Sigmoid colon (tissue), 4 donors: ENCODE results near the gene PLEKHS1.

Experiments used
- CTCF ChIP-seq, 4 experiments: fragments of 450-650 bp in 3 of 4; fragments of 200-600 bp in 1 of 4; IDR thresholded peaks; one replicate each; pipeline ENCODE4 v1.5.1; 2016 to 2019; ENCODE audit warnings: antibody characterized with exemption in 4 of 4, mild to moderate bottlenecking in 3 of 4, moderate library complexity in 2 of 4
- EP300 ChIP-seq, 4 donors: sonication (generic); formaldehyde crosslinking; IDR thresholded peaks; one replicate each; pipeline ENCODE4 v1.6.1; 2017; ENCODE audit warnings: antibody characterized with exemption in 4 of 4
- POLR2A ChIP-seq, 2 donors: fragments of 450-650 bp; IDR thresholded peaks; one replicate each; pipeline ENCODE4 v1.6.1; 2016; ENCODE audit warnings: antibody characterized with exemption in 2 of 2, mild to moderate bottlenecking in 2 of 2, moderate library complexity in 2 of 2
- POLR2AphosphoS5 ChIP-seq, 4 donors: sonication (generic); formaldehyde crosslinking; IDR thresholded peaks; one replicate each; pipeline ENCODE4 v1.6.1; 2017; ENCODE audit warnings: antibody characterized with exemption in 4 of 4

- TF ChIP-seq CTCF (IDR thresholded peaks at IDR 0.05) (no peak), POLR2AphosphoS5 (IDR thresholded peaks at IDR 0.05) (no peak), POLR2A (IDR thresholded peaks at IDR 0.05) (no peak), EP300 (IDR thresholded peaks at IDR 0.05) (no peak)
Observed at GRCh38 chr10:113746217-113746957, 5.1 kb upstream of the PLEKHS1 start.
